Measurements from ENCODE around the gene ATP6V1B1. TPM values are rescaled to one million over a fixed set of nuclear protein-coding genes. Genes with fewer than 3 reads are reported as not detected.
A peak's percentile ranks its signal among the peaks of the same experiment; 100 is the strongest.

The ATP6V1B1 gene
- total RNA-seq, 1 donor from 2014 or later: 3.7 TPM

DNA sequence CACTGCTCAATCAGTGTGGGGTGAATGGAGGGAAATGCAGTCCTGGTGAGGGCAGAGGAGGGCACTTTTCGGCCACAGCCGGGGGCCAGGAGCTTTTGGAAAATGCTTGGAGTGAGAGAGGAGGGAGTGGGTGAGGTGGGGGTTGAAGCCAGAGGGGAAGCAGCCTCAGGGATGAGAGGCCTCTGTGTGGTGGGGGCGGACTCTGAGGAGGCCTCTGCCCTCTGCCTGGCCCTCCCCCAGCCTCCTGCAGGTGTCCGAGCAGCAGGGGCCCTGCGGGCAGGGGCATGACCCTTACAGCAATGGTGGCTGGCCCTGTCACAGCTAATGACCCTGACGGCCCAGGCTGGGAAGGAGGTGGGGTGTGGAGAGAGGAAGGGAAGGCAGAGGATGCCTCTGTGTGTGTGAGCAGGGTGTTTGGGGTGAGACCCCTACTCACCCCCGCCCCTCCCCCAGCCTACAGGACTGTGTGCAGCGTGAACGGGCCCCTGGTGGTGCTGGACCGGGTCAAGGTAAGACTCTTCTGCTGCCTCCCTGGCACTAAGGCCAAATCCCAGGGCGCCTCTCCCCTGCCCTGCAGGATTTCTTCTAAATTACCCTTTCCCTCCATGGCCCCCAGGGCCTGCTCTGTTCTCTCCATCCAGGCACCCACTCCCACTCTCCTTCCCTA lies 7.6 kb downstream of the ATP6V1B1 start:
- no peak overlapping the region for H3K4me3 Mint-ChIP-seq (ENCODE audit: unreplicated experiment)
- peaks cover 23% of the 10 kb centered on the region for H3K4me1 Mint-ChIP-seq (ENCODE audit: low read depth)
- H3K9me3 Mint-ChIP-seq (ENCODE audit: low read depth): no peaks in the 10 kb centered on the region
- peak; percentile 72 for DNase-seq (ENCODE audit: low spot score)
- H3K27me3 Mint-ChIP-seq (ENCODE audit: low read depth): no peaks in the 10 kb centered on the region
- TF ChIP-seq, protein P1, sequence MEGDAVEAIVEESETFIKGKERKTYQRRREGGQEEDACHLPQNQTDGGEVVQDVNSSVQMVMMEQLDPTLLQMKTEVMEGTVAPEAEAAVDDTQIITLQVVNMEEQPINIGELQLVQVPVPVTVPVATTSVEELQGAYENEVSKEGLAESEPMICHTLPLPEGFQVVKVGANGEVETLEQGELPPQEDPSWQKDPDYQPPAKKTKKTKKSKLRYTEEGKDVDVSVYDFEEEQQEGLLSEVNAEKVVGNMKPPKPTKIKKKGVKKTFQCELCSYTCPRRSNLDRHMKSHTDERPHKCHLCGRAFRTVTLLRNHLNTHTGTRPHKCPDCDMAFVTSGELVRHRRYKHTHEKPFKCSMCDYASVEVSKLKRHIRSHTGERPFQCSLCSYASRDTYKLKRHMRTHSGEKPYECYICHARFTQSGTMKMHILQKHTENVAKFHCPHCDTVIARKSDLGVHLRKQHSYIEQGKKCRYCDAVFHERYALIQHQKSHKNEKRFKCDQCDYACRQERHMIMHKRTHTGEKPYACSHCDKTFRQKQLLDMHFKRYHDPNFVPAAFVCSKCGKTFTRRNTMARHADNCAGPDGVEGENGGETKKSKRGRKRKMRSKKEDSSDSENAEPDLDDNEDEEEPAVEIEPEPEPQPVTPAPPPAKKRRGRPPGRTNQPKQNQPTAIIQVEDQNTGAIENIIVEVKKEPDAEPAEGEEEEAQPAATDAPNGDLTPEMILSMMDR (IDR thresholded peaks at IDR 0.05): no peak
- no peak overlapping the region for H3K27ac Mint-ChIP-seq (ENCODE audit: unreplicated experiment)
- H3K36me3 Mint-ChIP-seq (ENCODE audit: low read depth): no peaks in the 10 kb centered on the region

DNA sequence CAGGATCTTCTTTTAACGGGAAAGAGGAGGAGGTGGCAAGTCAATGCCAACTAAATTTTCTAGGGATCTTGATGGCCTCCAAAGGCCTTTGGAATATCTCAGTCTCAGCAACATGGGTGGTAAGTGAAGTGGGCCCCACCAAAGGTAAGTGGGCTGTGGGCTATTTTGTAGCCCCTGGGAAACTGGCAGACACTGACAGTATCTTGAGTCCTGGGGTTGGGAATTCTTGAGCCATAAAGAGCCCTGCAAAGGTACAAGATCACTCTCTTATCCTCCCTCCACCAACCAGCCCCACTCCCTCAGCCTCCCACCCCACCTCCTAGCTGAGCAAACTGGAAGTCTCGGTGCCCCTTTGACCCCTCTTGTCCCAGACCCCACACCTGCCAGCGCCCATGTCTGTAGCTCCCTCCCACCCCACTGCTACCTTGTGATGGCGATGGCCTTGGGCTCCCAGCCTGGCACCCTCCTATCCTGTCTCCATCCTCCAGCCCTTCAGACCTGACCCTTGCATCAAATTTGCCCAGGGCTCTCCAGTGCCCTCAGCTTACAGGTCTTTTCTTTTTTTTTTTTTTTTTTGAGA lies 8.5 kb downstream of the ATP6V1B1 start:
- TF ChIP-seq, protein P1 (IDR thresholded peaks at IDR 0.05): no peak
- no peaks in the 10 kb centered on the region for H3K9me3 Mint-ChIP-seq (ENCODE audit: low read depth)
- peaks cover 24% of the 10 kb centered on the region for H3K4me1 Mint-ChIP-seq (ENCODE audit: low read depth)
- H3K4me3 Mint-ChIP-seq (ENCODE audit: unreplicated experiment): no peak overlapping the region
- H3K27me3 Mint-ChIP-seq (ENCODE audit: low read depth): no peaks in the 10 kb centered on the region
- no peak overlapping the region for H3K27ac Mint-ChIP-seq (ENCODE audit: unreplicated experiment)
- no peaks in the 10 kb centered on the region for H3K36me3 Mint-ChIP-seq (ENCODE audit: low read depth)
- DNase-seq (ENCODE audit: low spot score): peak; percentile 74

DNA sequence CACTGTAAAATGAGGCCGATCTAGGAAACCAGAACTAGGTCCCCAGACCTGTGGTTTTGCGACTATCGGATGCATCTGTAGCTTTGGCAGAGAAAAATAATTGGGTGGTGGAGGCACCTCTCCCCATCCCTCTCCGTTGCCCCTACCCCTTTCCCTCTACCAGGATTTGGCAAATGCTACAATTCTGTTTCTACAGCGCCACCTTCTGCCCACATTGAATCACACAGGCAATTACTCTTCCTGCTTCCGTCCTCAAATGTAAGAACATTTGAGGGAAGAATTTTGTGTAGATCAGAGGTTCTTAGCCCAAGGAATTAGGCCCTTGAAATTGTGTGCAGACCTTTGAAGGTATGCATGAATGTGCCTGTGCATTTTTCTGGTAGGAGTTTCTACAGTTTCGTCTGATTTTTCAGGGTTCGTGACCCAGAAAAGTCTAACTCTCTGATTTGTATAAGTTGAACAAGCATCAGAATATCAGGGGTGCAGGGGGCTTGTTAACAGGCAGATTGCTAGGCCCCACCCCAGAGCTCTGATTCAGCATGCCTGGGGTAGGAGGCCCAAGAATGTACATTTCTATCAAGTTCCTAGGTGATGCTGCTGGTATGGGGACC lies 11.2 kb downstream of the ATP6V1B1 start:
- Mint-ChIP-seq H3K27ac (ENCODE audit: unreplicated experiment) (no peak overlapping the region), H3K4me3 (ENCODE audit: unreplicated experiment) (no peak overlapping the region), H3K9me3 (ENCODE audit: low read depth) (no peaks in the 10 kb centered on the region), H3K36me3 (ENCODE audit: low read depth) (no peaks in the 10 kb centered on the region), H3K27me3 (ENCODE audit: low read depth) (no peaks in the 10 kb centered on the region), H3K4me1 (ENCODE audit: low read depth) (peaks cover 24% of the 10 kb centered on the region)
- TF ChIP-seq, protein P1 (IDR thresholded peaks at IDR 0.05): peak; percentile 93
- DNase-seq (ENCODE audit: low spot score): no peak

DNA sequence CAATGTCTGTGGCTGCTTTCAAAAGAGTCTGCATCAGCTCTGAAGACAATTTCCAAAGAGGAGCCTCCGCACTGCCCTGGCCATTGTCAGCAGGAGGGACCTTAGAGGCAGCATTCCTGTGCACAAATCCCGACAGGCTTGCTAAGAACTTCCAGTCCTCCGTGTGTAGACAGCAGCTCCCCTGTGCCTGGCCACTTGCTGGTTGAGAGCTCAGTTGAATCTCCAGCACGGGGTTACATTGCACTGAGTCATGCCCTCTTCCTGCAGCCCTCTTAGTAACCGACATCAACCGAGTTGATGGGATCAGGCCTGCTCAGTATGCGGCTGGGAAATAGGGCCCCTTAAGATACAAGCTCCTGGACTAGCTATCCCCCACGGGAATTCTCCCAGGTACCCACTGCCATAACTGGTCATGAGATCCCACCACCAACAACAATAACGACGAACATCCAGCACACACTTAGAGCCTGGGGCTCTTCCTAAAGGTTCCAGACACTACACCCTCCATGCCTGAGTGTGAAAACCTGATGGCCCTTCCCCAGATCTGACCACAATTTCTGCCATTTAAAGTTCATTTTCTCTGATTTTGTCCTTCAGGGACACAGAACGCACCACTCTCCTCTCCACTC lies 12.0 kb downstream of the ATP6V1B1 start:
- Mint-ChIP-seq H3K27me3 (ENCODE audit: low read depth) (no peaks in the 10 kb centered on the region), H3K27ac (ENCODE audit: unreplicated experiment) (no peak overlapping the region), H3K4me3 (ENCODE audit: unreplicated experiment) (peak overlapping the region; percentile 75), H3K36me3 (ENCODE audit: low read depth) (no peaks in the 10 kb centered on the region), H3K9me3 (ENCODE audit: low read depth) (no peaks in the 10 kb centered on the region), H3K4me1 (ENCODE audit: low read depth) (peaks cover 24% of the 10 kb centered on the region)
- no peak for DNase-seq (ENCODE audit: low spot score)
- TF ChIP-seq, protein P1 (IDR thresholded peaks at IDR 0.05): no peak

DNA sequence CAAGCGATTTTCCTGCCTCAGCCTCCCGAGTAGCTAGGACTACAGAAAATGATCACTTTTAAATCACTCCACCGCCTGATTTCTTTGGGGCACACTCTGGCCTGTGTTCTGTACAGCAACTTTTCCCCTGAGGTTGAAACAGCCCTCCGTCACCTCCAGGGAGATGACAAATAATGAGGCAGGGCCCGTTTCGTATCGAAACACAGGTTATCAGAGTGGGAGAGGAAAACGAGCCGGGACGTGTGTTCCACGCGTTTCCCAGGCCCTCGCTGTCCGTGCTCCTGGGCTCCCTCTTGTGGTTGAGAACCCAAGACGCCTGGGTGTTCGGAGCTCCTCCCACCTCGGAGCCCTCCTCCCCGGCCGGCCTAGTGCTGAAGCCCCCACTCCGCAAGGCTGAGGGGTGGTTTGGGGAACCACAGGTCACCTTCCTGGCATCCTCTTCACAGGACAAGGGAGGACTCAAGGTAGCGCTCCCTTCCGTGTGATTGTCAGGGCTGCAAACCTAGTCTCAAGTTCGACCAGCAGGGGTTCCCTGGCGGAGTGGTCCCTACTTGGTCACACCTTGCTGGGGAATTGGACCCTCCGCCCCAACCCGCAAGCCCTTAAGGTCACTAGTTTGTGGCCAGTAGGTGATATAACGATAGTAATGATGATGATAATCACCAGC lies 12.8 kb downstream of the ATP6V1B1 start:
- H3K9me3 Mint-ChIP-seq (ENCODE audit: low read depth): no peaks in the 10 kb centered on the region
- H3K27me3 Mint-ChIP-seq (ENCODE audit: low read depth): peaks cover 1% of the 10 kb centered on the region
- peak overlapping the region; percentile 43 for H3K27ac Mint-ChIP-seq (ENCODE audit: unreplicated experiment)
- no peaks in the 10 kb centered on the region for H3K36me3 Mint-ChIP-seq (ENCODE audit: low read depth)
- no peak for DNase-seq (ENCODE audit: low spot score)
- peaks cover 24% of the 10 kb centered on the region for H3K4me1 Mint-ChIP-seq (ENCODE audit: low read depth)
- TF ChIP-seq, protein P1 (IDR thresholded peaks at IDR 0.05): peak; percentile 97
- peak overlapping the region; percentile 75 for H3K4me3 Mint-ChIP-seq (ENCODE audit: unreplicated experiment)

Measured in chondrocyte (in vitro differentiated cells).